Erythroblast (primary cell): Measurements from ENCODE around the gene TRIM14.

Experiments used
- GATA1 ChIP-seq: IDR thresholded peaks from 2 replicates; pipeline ENCODE4 v1.6.1; 2011; ENCODE audit warnings: low read depth, mild to moderate bottlenecking, control low read depth, low read length, moderate library complexity
- POLR2A ChIP-seq: IDR thresholded peaks from 2 replicates; pipeline ENCODE4 v1.6.1; 2011; ENCODE audit warnings: mild to moderate bottlenecking, low read length

GRCh38 chr9:98031935-98032334, 87.1 kb downstream of the TRIM14 start:
- TF ChIP-seq POLR2A (no peak), GATA1 (no peak)
